Spleen (tissue), 11 donors: ENCODE measurements around the gene OTOL1. TPM values are rescaled to one million over a fixed set of nuclear protein-coding genes. Genes with fewer than 3 reads are reported as not detected.

ENCODE experiments used
- DNase-seq: peaks from one replicate; pipeline ENCODE4 v3.0.0-alpha.2; 2020
- H3K27ac ChIP-seq, 8 donors: fragments of 200-600 bp; sonication (generic) in 7 of 8; 1 replicate in 4 of 8; 2 replicates in 4 of 8; pipeline versions ENCODE4 v1.5.0 to v1.8.0; 2016 to 2021; ENCODE audit warnings: inconsistent platforms in 4 of 8, mild to moderate bottlenecking in 4 of 8, moderate library complexity in 1 of 8
- H3K27me3 ChIP-seq, 7 donors: fragments of 200-600 bp; sonication (generic) in 6 of 7; replicated peaks in 1 of 7; 1 replicate in 4 of 7; 2 replicates in 3 of 7; pipeline versions ENCODE4 v1.5.0 to v1.8.0; 2016 to 2021; ENCODE audit warnings: inconsistent platforms in 3 of 7, mild to moderate bottlenecking in 1 of 7
- H3K36me3 ChIP-seq, 6 donors: fragments of 200-600 bp; sonication (generic) in 5 of 6; 1 replicate in 4 of 6; 2 replicates in 2 of 6; pipeline versions ENCODE4 v1.5.0 to v1.8.0; 2016 to 2021; ENCODE audit warnings: inconsistent platforms in 2 of 6
- H3K4me1 ChIP-seq, 6 donors: fragments of 200-600 bp; sonication (generic) in 5 of 6; 1 replicate in 3 of 6; 2 replicates in 3 of 6; pipeline versions ENCODE4 v1.5.0 to v1.8.0; 2016 to 2021; ENCODE audit warnings: inconsistent platforms in 3 of 6
- H3K4me3 ChIP-seq, 8 donors: fragments of 200-600 bp; sonication (generic) in 7 of 8; 1 replicate in 4 of 8; 2 replicates in 4 of 8; pipeline versions ENCODE4 v1.5.0 to v1.8.0; 2016 to 2021; ENCODE audit warnings: inconsistent platforms in 4 of 8, mild to moderate bottlenecking in 4 of 8, moderate library complexity in 2 of 8
- H3K9me3 ChIP-seq, 8 donors: fragments of 200-600 bp; sonication (generic) in 7 of 8; 1 replicate in 4 of 8; 2 replicates in 4 of 8; pipeline versions ENCODE4 v1.5.0 to v1.8.0; 2016 to 2021; ENCODE audit warnings: inconsistent platforms in 4 of 8
- CTCF ChIP-seq, 11 experiments: fragments of 200-600 bp in 7 of 11; fragments of 450-650 bp in 4 of 11; sonication (generic) in 4 of 11; IDR thresholded peaks in 8 of 11; conservative IDR thresholded peaks in 3 of 11; 1 replicate in 7 of 11; 2 replicates in 4 of 11; pipeline versions ENCODE4 v1.4.0 to v1.8.0; 2016 to 2021; ENCODE audit warnings: antibody characterized with exemption in 11 of 11, inconsistent platforms in 4 of 11, mild to moderate bottlenecking in 1 of 11
- POLR2A ChIP-seq, 3 donors: fragments of 450-650 bp; IDR thresholded peaks; one replicate each; pipeline ENCODE4 v1.5.1; 2017; ENCODE audit warnings: antibody characterized with exemption in 3 of 3, mild to moderate bottlenecking in 1 of 3
- POLR2AphosphoS5 ChIP-seq, 3 donors: sonication (generic); formaldehyde crosslinking; IDR thresholded peaks; one replicate each; pipeline ENCODE4 v1.5.1; 2017; ENCODE audit warnings: antibody characterized with exemption in 3 of 3
- WGBS, 5 donors: extraction: QIAGEN DNeasy Blood & Tissue Kit in 3 of 5; methylation state at CpG; one replicate each; pipeline versions ENCODE4 v1.1.5 to v1.1.7; 2013 to 2018; 5-methylcytosine and 5-hydroxymethylcytosine counted together
- intact Hi-C: fragments of 100-400 bp; cut with DNase I; formaldehyde crosslinking; loops from one replicate; pipeline ENCODE4 v1.15.0; 2023; ENCODE audit warnings: low total_unique reads
- polyA plus RNA-seq, 3 donors: library from polyadenylated mRNA; stranded (reverse); fragments of 200-250 nt; gene quantifications; one replicate each; pipeline ENCODE4 v1.2.1, GENCODE V29; 2013
- total RNA-seq, 7 donors: library from RNA; depleted of rRNA in 3 of 7; stranded (reverse); fragments of >200 nt in 3 of 7; fragmentation: NEBNext Ultra II Directional in 4 of 7; extraction: Animal tissue kit (Norgen Biotek cat#: 25700) in 4 of 7; gene quantifications; one replicate each; pipeline versions ENCODE4 v1.1.0 to v1.2.1, GENCODE V29; 2016 to 2021
- donor health status: healthy with polysubstance abuse.
- donor health status: DM: no; HTN: no; CAD: no; lungs with moderate emphysema.
- donor health status: DM: no; HTN: no; CAD: no.
- donor health status: Bipolar disorder and iron deficiency.
- donor health status: healthy.
- donor health status: DM: no; HTN: no; CAD: no.
- donor health status: DM: yes; HTN: yes; CAD: no.

OTOL1 gene
- total and polyA plus RNA-seq, 10 donors, result not detected

GRCh38 chr3:161510510-161511260 is 14.1 kb downstream of the OTOL1 start:
- H3K27ac ChIP-seq, result no peak overlapping the region
- intact Hi-C loops, result no loop called here
- WGBS, 5 donors, result 75 to 91% (median 79%) methylated on average over 6 of the region's 6 CpGs
- peaks cover 0 to 5% (median 0%) of the 10 kb centered on the region in 7 donors for H3K27me3 ChIP-seq
- H3K4me3 ChIP-seq, result no peak overlapping the region
- no peaks in the 10 kb centered on the region for H3K36me3 ChIP-seq
- H3K4me1 ChIP-seq, result no peaks in the 10 kb centered on the region
- no peaks in the 10 kb centered on the region for H3K9me3 ChIP-seq
- TF ChIP-seq POLR2AphosphoS5 (IDR thresholded peaks at IDR 0.05), result no peak
- TF ChIP-seq CTCF (IDR thresholded peaks at IDR 0.05 in 8 of 11, conservative IDR thresholded peaks at IDR 0.05 in 3 of 11), result no peak
- no peak for TF ChIP-seq POLR2A (IDR thresholded peaks at IDR 0.05)
- DNase-seq, result no peak

DNA sequence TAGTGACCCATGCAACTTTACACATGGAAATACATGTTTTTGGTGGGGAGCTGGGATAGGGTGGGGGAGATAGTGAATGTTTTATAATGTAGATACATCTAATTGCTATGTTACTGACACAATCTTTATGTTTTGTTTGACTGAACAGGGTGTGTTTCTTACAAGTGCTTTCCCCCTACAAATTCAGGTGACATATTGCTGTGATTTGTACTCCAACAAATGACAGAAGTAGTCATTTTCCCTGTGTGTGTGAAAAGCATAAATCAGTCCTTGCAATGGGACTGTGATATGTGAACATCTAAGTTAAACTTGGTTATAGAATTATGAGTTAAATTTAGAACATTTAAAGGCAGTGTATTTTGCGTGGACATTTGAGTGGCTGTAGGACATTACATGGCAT is 27.3 kb downstream of the OTOL1 start:
- TF ChIP-seq POLR2AphosphoS5 (IDR thresholded peaks at IDR 0.05) (no peak), CTCF (IDR thresholded peaks at IDR 0.05 in 8 of 11, conservative IDR thresholded peaks at IDR 0.05 in 3 of 11) (no peak), POLR2A (IDR thresholded peaks at IDR 0.05) (no peak)
- H3K36me3 ChIP-seq, result no peaks in the 10 kb centered on the region
- H3K4me3 ChIP-seq, result no peak overlapping the region
- no peaks in the 10 kb centered on the region for H3K27me3 ChIP-seq
- no peaks in the 10 kb centered on the region for H3K4me1 ChIP-seq
- no peaks in the 10 kb centered on the region for H3K9me3 ChIP-seq
- H3K27ac ChIP-seq, result no peak overlapping the region
- DNase-seq, result no peak
- intact Hi-C loops, result no loop called here
- WGBS, 5 donors, result 85 to 100% (median 87%) methylated on average over 1 of the region's 1 CpG

- Histone ChIP-seq H3K27ac (no peak overlapping the region), H3K27me3 (no peaks in the 10 kb centered on the region), H3K4me3 (no peak overlapping the region), H3K9me3 (no peaks in the 10 kb centered on the region), H3K36me3 (no peaks in the 10 kb centered on the region), H3K4me1 (no peaks in the 10 kb centered on the region)
- 50 to 70% (median 68%) methylated on average over 1 of the region's 1 CpG for WGBS, 5 donors
- no peak for TF ChIP-seq CTCF (IDR thresholded peaks at IDR 0.05 in 8 of 11, conservative IDR thresholded peaks at IDR 0.05 in 3 of 11)
- no peak for TF ChIP-seq POLR2AphosphoS5 (IDR thresholded peaks at IDR 0.05)
- TF ChIP-seq POLR2A (IDR thresholded peaks at IDR 0.05), result no peak
- no peak for DNase-seq
- intact Hi-C loops, result no loop called here
Measured at GRCh38 chr3:161531930-161532329, 35.3 kb downstream of the OTOL1 start.

DNA sequence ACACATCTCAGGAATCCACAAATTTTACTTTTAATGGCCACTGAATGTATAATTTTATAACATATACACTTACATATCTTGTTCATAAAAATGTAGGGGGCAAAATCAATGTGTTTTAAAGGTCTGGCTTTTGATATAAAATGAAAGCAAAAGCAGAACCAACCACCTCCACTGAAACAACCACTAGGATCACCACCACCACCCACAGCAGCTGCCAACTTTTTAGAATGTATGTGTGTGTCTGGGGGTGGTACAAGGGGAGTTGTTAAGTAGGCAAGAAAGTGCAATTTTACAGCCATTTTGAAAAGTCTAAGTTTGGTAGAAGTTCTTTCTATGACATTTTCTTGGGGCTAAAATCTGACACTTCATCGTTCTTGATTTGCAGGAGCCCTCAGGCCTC is 44.0 kb downstream of the OTOL1 start:
- H3K27me3 ChIP-seq, result no peaks in the 10 kb centered on the region
- no peaks in the 10 kb centered on the region for H3K4me1 ChIP-seq
- no peak overlapping the region for H3K4me3 ChIP-seq
- intact Hi-C loops, result no loop called here
- 68 to 92% (median 78%) methylated on average over 1 of the region's 1 CpG for WGBS, 5 donors
- DNase-seq, result no peak
- no peak for TF ChIP-seq POLR2AphosphoS5 (IDR thresholded peaks at IDR 0.05)
- TF ChIP-seq POLR2A (IDR thresholded peaks at IDR 0.05), result no peak
- no peak overlapping the region for H3K27ac ChIP-seq
- no peaks in the 10 kb centered on the region for H3K36me3 ChIP-seq
- no peaks in the 10 kb centered on the region for H3K9me3 ChIP-seq
